GM12873 (cell line): ENCODE data around the gene DGKB.

ENCODE experiments used
- TF ChIP-seq, protein P1 (sequence below): IDR thresholded peaks from 2 replicates; pipeline ENCODE4 v1.5.1; 2012; ENCODE audit warnings: low read depth, mild to moderate bottlenecking, moderate library complexity, low read length, control low read depth; ENCODE audit not compliant: insufficient read depth; ENCODE audit errors: missing control alignments

Gene DGKB

DNA sequence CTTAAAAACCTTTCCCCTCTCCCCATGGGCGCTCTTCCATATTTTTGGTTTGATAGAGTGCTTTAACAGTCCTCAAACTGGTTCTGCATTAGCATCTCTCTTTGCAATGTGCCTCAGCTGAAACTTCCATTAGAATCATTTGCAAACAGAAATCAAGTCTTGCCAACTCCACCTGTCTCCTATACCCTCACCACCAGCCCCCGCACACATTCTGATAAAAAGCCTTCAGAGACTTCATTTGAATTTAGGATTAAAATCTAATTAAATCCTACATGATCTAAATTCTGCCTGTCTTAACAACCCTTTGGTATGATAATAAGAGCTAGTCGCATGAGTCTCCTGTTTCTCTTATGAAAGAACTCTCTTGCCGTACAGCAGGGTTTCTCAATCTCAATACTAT is 528.2 kb downstream of the DGKB start:
- TF ChIP-seq, protein P1, sequence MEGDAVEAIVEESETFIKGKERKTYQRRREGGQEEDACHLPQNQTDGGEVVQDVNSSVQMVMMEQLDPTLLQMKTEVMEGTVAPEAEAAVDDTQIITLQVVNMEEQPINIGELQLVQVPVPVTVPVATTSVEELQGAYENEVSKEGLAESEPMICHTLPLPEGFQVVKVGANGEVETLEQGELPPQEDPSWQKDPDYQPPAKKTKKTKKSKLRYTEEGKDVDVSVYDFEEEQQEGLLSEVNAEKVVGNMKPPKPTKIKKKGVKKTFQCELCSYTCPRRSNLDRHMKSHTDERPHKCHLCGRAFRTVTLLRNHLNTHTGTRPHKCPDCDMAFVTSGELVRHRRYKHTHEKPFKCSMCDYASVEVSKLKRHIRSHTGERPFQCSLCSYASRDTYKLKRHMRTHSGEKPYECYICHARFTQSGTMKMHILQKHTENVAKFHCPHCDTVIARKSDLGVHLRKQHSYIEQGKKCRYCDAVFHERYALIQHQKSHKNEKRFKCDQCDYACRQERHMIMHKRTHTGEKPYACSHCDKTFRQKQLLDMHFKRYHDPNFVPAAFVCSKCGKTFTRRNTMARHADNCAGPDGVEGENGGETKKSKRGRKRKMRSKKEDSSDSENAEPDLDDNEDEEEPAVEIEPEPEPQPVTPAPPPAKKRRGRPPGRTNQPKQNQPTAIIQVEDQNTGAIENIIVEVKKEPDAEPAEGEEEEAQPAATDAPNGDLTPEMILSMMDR: no peak

DNA sequence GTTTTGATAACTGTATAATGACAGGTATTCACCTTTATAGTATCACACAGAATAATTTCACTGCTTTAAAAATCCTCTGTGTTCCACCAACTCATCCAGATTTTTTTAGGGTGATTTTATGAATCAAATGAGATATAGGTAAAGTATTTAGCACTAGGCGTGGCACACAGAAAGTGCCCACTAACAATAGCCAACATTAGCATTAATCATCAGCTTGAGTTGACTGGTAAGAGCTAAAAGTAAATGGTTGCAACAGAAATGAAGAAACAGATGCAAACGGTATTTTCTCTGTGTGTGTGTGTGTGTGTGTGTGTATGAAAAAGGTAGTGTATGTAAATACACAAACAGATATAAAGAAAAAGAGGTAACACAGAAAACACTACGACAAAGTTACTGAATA is 534.3 kb downstream of the DGKB start:
- TF ChIP-seq, protein P1: no peak

DNA sequence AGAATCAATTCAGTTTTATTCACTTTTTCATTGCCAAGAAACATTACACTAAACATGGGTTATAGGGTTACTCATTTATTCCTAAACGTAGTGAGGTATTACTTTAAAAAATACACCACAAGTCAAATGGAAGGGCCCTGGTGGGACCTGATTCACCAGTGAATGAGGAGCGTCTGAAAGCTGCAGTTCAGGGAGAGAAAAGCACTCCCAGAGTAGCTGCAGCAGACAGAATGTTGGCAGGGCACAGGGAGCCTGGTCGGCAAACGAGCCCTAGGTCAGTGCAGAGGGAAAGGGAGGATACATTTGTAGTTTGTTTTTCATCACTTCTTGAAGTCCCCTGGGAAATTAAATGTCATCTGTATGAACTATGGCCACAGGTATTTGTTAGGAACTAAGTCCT is 551.4 kb downstream of the DGKB start:
- TF ChIP-seq, protein P1: no peak

DNA sequence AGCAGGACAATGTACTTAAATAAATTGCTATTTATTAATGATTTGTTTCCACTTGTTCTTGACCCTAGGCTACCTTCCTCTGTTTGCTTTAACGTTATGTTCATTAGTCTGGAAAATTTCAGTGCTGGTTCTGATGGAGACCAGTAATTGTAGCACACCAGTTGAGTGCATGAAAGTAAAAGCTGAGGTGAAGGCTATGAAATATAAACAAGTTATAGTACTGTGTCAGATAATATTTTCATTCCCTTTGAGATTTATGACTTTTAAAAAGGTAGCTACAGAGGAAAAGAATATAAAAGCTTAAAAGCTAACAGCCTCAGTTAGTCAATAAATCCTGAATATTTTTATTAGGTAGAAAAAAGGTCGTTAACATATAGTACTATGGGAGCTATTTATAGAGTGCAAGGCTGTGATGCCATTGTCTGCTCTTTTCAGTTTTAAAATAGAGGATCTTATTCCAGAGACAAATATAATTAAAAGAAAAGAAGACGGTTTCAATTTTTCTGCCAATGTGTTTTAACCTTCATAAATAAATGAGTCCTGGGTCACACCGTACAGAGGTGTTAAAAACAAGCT is 561.3 kb downstream of the DGKB start:
- TF ChIP-seq, protein P1: no peak

DNA sequence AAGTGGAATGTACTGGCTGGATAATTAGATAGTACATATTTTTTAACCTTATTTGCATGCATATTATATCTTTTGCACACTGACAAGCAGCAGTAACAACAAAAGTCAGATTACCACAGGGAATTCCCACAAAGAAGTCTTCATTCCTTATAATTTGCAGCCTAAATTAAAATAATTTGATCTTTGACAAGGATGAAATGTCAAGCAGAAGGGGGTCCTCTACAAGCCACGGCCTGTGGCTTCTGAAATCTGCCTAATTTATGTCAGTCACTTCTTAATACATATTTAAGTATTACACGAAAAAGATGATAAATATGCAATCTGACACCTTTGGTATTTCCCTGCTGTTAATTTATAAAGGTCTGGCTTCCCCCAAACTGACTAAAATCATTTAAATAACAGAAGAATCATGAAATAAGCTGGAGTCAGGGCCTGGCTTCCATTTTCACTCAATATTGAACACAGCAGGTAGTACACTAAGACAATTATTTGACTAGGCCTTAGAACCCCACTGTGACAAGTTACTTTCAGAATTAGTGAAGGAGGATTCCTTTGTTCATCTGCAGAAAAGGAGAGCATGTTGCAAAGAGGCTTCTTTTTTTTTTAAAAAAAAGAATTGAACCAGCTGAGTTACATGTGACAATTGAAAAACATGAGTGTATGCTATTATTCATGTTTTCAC is 562.0 kb downstream of the DGKB start:
- TF ChIP-seq, protein P1: no peak

DNA sequence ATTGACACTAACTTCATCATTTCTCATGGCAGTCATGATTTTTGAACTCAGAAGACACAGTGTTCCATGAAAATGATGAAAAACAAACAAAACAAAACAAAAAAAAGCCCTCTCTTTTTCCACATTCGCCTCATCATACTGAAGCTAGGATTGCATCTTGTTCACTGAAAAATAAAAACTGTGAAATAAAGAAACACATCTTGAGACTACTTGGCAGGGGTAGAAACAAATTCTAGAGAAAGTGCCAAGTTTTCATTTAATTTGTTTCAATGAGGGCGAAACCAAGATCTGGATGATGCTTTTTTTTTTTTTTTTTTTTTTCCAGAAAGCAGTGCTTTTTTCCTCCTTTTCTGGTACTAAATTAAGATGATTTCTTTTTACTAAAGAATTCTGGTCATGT is 562.7 kb downstream of the DGKB start:
- TF ChIP-seq, protein P1: no peak

DNA sequence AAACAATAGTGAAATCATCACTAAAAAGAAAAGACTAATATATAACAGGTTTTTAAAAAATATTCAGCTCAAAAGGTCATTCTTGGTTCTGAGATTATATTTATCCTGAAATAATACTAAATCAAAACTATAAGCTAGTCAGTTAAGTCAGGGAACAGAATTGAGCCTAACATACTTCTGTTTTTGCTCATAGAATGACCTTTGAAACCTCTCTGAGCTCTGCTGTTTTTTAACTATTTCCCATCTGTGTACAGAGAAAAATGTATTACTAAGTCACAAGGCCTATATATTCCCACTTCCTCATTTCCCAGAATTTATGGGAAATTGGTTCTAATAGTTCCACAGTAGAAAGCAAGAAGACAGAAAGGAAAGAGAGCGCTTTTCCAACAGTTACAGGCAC is 566.3 kb downstream of the DGKB start:
- TF ChIP-seq, protein P1: no peak
